Activated CD8-positive, alpha-beta memory T cell treated with anti-CD3 and anti-CD28 coated beads for 4 hours (primary cell): ENCODE measurements around the gene EFHB.
"Not testable (repeated sequence)": the region's sequence is repeated elsewhere in the genome, so short reads cannot be mapped to it uniquely, and the experiment has no call there.

Source experiments
- DNase-seq, 2 donors: peaks; one replicate each; pipeline ENCODE4 v3.0.0-alpha.2; 2020; ENCODE audit warnings: low read depth in 2 of 2

EFHB gene

GRCh38 chr3:19934098-19934566, at the start of gene EFHB:
TSS of gene EFHB (minus strand) at chr3:19934217. CDS start at chr3:19934018, 199 bp downstream.
- no peak for DNase-seq

DNA sequence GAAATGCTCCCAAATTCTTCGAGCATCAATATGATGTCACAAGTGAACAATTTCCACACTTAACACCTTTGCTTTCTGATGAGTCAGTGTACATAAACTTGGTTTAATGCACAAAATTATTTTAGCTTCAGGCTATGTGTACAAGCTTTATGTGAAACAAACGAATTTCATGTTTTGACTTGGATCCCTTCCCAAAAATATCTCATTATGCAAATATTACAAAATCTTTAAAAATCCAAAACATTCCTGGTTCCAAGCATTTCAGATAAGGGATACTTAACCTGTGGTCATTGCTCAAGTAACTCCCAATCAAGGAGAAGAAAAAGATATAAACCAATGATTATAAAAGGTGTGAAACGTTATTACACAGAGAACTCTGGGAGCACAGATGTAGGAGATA, 38.0 kb upstream of the EFHB start:
- no peak for DNase-seq

DNA sequence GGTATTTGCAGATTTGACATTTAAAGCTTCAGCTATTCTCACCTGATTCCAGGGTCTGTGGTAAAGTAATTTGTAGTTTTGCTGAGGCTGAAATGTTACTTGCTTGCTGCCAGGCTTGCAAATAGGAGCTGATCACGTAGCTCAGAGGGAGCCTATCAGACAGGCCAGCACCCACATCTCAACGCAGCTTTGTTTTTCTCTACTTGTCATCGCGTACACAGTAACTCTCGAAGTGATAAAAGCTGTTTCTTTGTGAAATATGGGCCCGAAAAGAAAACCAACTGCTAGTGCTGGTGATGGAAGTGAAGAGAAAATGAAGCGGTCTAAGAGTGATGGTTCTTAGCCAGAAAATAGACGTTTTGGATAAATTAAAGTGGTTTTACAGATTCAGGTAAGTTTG, 36.3 kb upstream of the EFHB start:
- DNase-seq = no peak

- DNase-seq = no peak
These were observed 33.8 kb upstream of the EFHB start for GRCh38 chr3:19967812-19968211.

DNA sequence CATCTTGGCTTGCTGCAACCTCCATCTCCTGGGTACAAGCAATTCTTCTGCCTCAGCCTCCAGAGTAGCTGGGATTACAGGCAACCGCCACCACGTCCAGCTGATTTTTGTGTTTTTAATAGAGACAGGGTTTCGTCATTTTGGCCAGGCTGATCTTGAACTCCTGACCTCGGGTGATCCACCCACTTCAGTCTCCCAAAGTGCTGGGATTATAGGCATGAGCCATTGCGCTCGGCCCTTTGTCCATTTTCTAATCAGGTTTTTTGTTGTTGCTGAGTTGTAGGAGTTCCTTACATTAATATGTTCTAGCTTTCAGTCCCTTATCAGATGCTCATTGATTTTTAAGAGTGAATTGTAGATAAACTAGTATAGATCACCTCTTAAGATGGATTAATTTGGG, 33.2 kb upstream of the EFHB start:
- no peak for DNase-seq

DNA sequence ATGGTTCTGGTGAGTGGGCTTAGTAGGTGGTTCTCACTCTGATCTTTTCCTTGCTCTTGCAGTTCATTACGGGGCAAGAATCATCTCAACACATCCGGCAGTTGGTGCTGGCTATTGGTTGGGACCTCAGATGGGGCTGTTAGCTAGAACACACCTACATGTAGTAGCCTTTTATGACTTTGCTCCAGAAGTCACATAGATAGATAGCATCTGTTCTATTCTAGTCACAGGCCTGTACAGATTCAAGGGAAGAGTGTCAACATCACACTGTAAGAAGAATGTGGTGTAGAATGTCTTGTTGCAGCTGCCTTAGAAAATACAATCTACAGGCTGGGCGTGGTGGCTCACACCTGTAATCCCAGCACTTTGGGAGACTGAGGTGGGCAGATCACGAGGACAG, 27.9 kb upstream of the EFHB start:
- DNase-seq = no peak

DNA sequence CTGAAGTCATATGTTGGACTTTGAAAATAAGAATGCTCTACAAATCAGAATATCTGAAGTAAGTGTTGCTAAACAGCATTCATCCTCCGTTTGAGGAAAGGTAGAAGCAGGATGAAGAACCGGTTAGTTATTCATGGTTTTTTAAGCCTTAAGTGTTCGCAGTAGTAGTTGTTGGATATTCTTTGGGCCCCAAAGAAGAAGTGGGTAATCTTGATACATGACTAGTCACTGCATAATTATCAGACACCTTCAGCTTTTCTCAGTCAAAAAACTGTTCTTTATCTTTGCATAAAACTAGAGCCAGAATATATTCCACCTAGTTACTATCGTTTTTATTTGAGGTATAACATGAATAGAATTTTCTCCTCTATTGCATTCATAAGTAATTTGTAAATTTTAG, 26.7 kb upstream of the EFHB start:
- DNase-seq = no peak

DNA sequence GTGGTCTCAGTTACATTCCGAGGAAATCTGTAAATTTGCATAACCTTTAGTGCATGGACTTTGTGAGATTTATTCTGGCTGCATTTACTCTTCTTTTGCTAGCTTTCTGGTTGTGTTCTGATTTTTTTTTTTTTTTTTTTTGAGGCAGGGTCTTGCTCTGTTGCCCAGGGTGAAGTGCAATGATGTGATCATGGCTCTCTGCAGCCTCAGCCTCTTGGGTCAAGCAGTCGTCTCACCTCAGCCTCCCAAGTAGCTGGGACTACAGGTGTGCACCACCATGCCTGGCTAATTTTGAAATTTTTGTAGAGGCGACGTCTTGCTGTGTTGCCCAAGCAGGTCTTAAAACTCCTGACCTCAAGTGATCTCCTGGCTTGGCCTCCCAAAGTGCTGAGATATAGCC, 25.5 kb upstream of the EFHB start:
- no peak for DNase-seq

GRCh38 chr3:19957354-19957753, 23.3 kb upstream of the EFHB start:
- not testable (repeated sequence) for DNase-seq

DNA sequence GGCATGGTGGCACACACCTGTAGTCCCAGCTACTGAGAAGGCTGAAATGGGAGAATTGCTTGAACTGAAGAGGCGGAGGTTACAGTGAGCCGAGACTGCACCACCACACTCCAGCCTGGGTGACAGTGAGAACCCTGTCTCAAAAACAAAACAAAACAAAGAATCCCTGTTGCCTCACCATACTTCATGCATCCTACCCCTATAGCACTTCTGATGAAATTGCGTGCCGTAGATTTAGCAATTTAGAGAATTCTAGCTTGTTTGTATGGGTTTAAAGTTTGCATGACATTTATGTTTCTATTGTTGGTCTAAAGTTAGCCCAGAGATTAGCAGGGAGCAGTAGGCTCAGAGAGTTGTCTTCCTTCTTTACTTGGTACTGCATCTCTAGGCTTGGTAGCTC, 20.7 kb upstream of the EFHB start:
- DNase-seq = no peak

- DNase-seq = no peak
These were observed 16.3 kb upstream of the EFHB start for GRCh38 chr3:19950316-19950715.

- no peak for DNase-seq
These were observed 14.2 kb upstream of the EFHB start for GRCh38 chr3:19948226-19948591.

DNA sequence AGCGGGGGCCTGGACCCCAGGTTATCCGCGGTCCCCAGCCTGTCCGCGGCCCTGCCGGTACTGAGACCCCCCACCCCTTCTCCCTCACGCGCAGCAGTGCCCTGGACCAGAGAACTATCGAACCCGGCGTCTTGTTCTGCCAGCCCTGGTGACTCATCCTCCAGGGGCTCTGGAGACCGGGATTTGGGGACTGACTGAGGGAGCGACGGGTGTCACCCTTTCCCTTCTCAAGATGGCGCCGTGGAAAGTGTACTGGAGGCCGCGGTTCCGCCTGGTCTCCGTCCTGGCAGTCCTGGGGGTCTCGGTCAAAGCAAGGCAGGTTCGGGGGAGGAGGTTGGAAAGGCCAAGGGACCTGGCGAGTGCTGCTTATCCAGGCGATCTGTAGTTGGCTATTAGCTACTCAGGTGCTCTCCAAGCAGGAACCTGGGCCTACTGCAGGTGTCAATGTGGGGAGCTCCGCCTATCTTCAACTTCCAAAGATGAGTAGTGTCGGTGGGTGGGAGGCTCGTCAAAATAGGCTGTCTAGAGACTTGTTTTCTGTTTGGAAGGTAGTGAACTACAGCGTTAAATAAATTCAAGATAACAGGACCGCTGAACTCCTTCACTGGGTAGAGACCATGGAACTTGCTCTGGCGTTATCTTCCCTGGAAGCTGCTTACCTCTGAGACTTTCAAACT, 13.7 kb upstream of the EFHB start:
- peak; percentile 11 to 19 for DNase-seq

DNA sequence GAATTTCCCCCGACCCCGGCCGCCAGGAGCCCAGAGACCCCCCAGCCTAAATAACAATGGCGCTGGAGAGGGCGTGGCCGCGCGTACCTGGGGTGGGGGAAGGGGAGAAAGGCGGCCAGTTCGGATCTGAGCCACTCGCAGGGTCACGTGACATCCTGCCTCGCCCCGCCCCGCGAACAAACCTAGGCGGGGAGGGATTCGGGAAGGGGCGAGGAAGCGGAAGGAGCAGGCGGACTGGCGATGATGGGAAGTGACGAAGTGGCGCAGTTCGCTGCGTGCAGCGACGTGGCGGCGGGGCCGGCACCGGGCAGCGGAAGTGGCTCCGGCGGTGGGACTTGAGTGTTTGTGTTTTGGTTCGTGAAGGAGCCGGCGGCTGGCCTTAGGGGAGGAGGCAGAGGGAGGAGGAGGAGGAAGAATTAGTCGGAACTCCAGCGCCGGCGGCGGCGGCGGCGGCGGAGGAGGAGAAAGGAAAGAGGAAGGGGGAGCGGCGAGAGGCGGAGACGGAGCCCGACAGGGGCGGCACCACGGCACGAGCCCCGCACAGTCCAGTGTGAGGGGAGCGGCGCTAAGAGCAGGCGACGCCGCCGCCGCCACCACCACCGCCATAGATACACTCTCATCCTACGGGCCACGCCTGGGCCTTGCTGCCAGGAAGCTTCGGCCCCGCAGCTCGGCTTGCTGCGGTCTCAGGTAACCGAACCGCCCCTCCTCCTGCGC, 13.0 kb upstream of the EFHB start, which contains the start of gene RAB5A:
Gene RAB5A, plus strand, starts transcription at position 266 of the 717 bp plus-strand sequence. CDS start 3,802 bp downstream, outside the sequence.
- peak; percentile 90 to 94 for DNase-seq

GRCh38 chr3:19945969-19946831, 12.2 kb upstream of the EFHB start:
- no peak for DNase-seq

- no peak for DNase-seq
These were observed 11.5 kb upstream of the EFHB start for GRCh38 chr3:19945534-19945933.

- no peak for DNase-seq
These were observed 6.6 kb upstream of the EFHB start for GRCh38 chr3:19940643-19941042.

- no peak for DNase-seq
These were observed 4.2 kb upstream of the EFHB start for GRCh38 chr3:19938295-19938627.

DNA sequence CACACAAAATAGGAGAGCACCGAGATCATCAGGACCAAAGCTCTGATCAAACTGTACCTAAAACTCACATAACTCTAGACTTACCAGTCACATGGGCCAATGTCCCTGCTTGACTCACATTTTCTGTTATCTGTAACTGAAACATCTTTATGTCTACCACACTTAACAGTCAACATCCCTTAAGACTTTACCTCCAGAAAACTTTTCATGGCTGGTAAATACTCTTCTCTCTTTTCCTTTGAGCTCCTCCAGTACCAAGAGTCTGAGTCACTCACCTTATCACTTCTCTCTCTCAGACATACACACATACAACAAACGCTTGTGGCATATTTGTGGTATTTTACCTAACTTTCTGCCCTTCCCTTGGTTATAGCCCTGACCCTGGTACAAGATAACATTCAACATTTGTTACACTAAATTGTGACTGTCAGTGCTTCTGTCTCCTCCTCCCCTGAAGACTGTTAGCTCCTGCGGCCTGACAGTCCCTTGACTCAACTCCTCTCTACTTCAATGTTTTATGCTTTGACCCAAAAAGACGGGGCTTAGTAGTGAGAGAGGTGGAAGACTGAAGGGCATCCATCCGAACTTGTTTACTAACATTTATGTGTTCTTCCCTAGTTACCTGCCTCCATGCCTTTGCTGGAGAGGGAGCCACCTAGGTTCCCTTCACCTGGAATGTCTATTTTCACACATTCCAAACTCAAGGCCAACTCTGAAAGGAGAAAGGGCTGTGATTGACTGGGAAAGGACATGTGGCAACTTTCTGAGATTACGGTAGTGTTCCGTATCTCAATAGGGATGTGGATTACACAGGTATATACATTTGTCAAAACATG, 3.7 kb upstream of the EFHB start:
- DNase-seq = no peak

DNA sequence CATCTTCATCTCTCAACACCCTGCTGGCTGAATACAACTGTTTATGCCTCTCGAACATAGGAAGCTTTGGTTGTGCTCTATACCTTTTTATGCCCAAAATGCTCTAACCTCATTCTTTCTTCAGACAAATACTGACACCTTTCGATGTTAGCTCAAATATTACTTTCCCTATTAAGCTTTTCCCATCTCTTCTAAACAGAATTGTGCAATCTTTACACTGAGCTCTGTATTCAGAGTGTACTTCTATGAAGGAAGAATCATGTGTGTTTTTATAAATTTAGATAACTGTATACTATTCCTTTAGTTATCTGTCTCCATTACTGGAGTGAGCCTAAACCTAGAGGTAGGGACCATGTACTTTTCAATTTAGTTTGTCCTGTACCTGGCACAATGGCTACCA, 1.6 kb downstream of the EFHB start:
- no peak for DNase-seq

DNA sequence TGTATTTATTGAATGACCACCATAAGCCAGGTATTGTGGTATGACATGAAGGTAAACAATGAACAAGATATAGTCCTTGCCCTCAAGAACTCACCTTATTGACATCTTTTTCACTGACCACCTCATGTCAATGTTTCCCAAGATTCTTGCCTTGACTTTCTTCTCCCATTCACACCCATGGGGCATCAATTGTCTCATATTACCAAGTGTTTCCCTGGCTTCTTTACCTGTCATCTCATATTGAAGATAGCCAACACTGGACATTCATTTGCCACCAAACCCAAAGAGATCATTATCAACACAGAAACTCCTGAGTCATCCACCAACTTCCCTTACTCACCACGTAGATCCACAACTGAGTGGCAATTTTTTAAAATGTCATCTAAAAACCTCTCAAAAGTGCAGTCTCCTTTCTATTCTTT, 2.2 kb downstream of the EFHB start:
- no peak for DNase-seq
